NCI-H524 (cell line): ENCODE measurements around the gene MYO1D.
"Not testable (repeated sequence)": the region's sequence is repeated elsewhere in the genome, so short reads cannot be mapped to it uniquely, and the experiment has no call there.

Experiments
- DNase-seq, 2 experiments: peaks; one replicate each; lab custom pipeline; 2025; lab: John Stamatoyannopoulos, UW

MYO1D gene

GRCh38 chr17:32854832-32855389, 22.0 kb downstream of the MYO1D start:
- DNase-seq: no peak

- DNase-seq: no peak
These were observed 22.7 kb downstream of the MYO1D start for GRCh38 chr17:32854207-32854606.

GRCh38 chr17:32852811-32853210, 24.1 kb downstream of the MYO1D start:
- no peak for DNase-seq

- DNase-seq: no peak
These were observed 27.0 kb downstream of the MYO1D start for GRCh38 chr17:32849879-32850278.

- DNase-seq: no peak
These were observed 28.9 kb downstream of the MYO1D start for GRCh38 chr17:32847977-32848376.

GRCh38 chr17:32846143-32846542, 30.8 kb downstream of the MYO1D start:
- no peak for DNase-seq

- no peak for DNase-seq
These were observed 36.7 kb downstream of the MYO1D start for GRCh38 chr17:32840241-32840640.

- no peak for DNase-seq
These were observed 40.4 kb downstream of the MYO1D start for GRCh38 chr17:32836527-32836926.

GRCh38 chr17:32835291-32835761, 41.6 kb downstream of the MYO1D start:
- DNase-seq: no peak

GRCh38 chr17:32834104-32834503, 42.8 kb downstream of the MYO1D start:
- DNase-seq: no peak

GRCh38 chr17:32833526-32833925, 43.4 kb downstream of the MYO1D start:
- DNase-seq: no peak

- peak in 1 of 2 experiments; percentile 10 for DNase-seq
These were observed 43.8 kb downstream of the MYO1D start for GRCh38 chr17:32833076-32833475.

- DNase-seq: no peak
These were observed 45.2 kb downstream of the MYO1D start for GRCh38 chr17:32831627-32832243.

GRCh38 chr17:32831223-32831622, 45.7 kb downstream of the MYO1D start:
- DNase-seq: no peak

GRCh38 chr17:32828822-32829221, 48.1 kb downstream of the MYO1D start:
- DNase-seq: no peak

- DNase-seq: no peak
These were observed 49.7 kb downstream of the MYO1D start for GRCh38 chr17:32827227-32827626.

GRCh38 chr17:32826076-32826475, 50.8 kb downstream of the MYO1D start:
- no peak for DNase-seq

- DNase-seq: no peak
These were observed 52.6 kb downstream of the MYO1D start for GRCh38 chr17:32824334-32824733.

GRCh38 chr17:32822996-32823395, 53.9 kb downstream of the MYO1D start:
- no peak for DNase-seq

- not testable (repeated sequence) for DNase-seq
These were observed 54.7 kb downstream of the MYO1D start for GRCh38 chr17:32821987-32822934.

GRCh38 chr17:32820440-32820839, 56.5 kb downstream of the MYO1D start:
- no peak for DNase-seq

GRCh38 chr17:32819787-32820186, 57.1 kb downstream of the MYO1D start:
- no peak for DNase-seq

GRCh38 chr17:32819035-32819434, 57.9 kb downstream of the MYO1D start:
- DNase-seq: no peak
